Skeletal muscle tissue (tissue), 4 donors: ENCODE measurements around the gene MXD1. TPM values are rescaled to one million over a fixed set of nuclear protein-coding genes. Genes with fewer than 3 reads are reported as not detected.

ENCODE experiments used
- H3K27ac ChIP-seq: one replicate; pipeline ENCODE4 v1.7.0; 2013; ENCODE audit warnings: mild to moderate bottlenecking, low read depth, low read length, inconsistent platforms
- H3K27me3 ChIP-seq, 3 donors: one replicate each; pipeline ENCODE4 v1.7.0; 2013; ENCODE audit warnings: low read length in 3 of 3; ENCODE audit not compliant: control insufficient read depth in 3 of 3, insufficient read depth in 3 of 3
- H3K36me3 ChIP-seq, 3 donors: one replicate each; pipeline ENCODE4 v1.7.0; 2013; ENCODE audit warnings: low read length in 3 of 3; ENCODE audit not compliant: control insufficient read depth in 3 of 3, insufficient read depth in 3 of 3
- H3K4me1 ChIP-seq, 3 donors: one replicate each; pipeline ENCODE4 v1.7.0; 2013; ENCODE audit warnings: low read length in 3 of 3, mild to moderate bottlenecking in 3 of 3; ENCODE audit not compliant: control insufficient read depth in 3 of 3, insufficient read depth in 3 of 3
- H3K4me3 ChIP-seq, 3 donors: one replicate each; pipeline ENCODE4 v1.7.0; 2013; ENCODE audit warnings: low read length in 3 of 3
- H3K9ac ChIP-seq, 3 donors: one replicate each; pipeline ENCODE4 v1.7.0; 2013; ENCODE audit warnings: low read length in 3 of 3, mild to moderate bottlenecking in 3 of 3, moderate library complexity in 2 of 3, low read depth in 1 of 3
- H3K9me3 ChIP-seq, 3 donors: one replicate each; pipeline ENCODE4 v1.7.0; 2013; ENCODE audit warnings: low read length in 3 of 3; ENCODE audit not compliant: control insufficient read depth in 3 of 3
- total RNA-seq: library from RNA; depleted of rRNA; stranded (reverse); fragments of >200 nt; gene quantifications from one replicate; pipeline ENCODE4 v1.2.3, GENCODE V29; 2014
- donor health status: Osteomylitis.

Gene MXD1
- total RNA-seq, 1 donor from 2014 or later = 2.1 TPM

GRCh38 chr2:69961496-69961895 lies 46.6 kb downstream of the MXD1 start, which contains the start of gene ASPRV1:
Gene ASPRV1 (minus strand): TSS chr2:69961631. CDS start chr2:69961436, 195 bp downstream.
- Histone ChIP-seq H3K36me3 (no peaks in the 10 kb centered on the region), H3K27ac (no peak within 1 kb of the TSS), H3K4me1 (peaks cover 0 to 4% (median 2%) of the 10 kb centered on the region in 3 donors), H3K27me3 (peaks cover 0 to 4% (median 3%) of the 10 kb centered on the region in 3 donors), H3K4me3 (no peak within 1 kb of the TSS), H3K9me3 (no peaks in the 10 kb centered on the region), H3K9ac (no peak within 1 kb of the TSS)

- Histone ChIP-seq H3K36me3 (no peaks in the 10 kb centered on the region), H3K4me1 (peaks cover 0 to 4% (median 2%) of the 10 kb centered on the region in 3 donors), H3K9ac (no peak overlapping the region), H3K4me3 (no peak overlapping the region), H3K27ac (no peak overlapping the region), H3K27me3 (peaks cover 0 to 4% (median 3%) of the 10 kb centered on the region in 3 donors), H3K9me3 (no peaks in the 10 kb centered on the region)
These were observed 48.2 kb downstream of the MXD1 start for GRCh38 chr2:69962986-69963730.

GRCh38 chr2:69964353-69964841 lies 49.5 kb downstream of the MXD1 start:
- peaks cover 0 to 4% (median 0%) of the 10 kb centered on the region in 3 donors for H3K27me3 ChIP-seq
- no peak overlapping the region for H3K9ac ChIP-seq
- no peaks in the 10 kb centered on the region for H3K36me3 ChIP-seq
- H3K4me3 ChIP-seq = no peak overlapping the region
- peaks cover 0 to 4% (median 2%) of the 10 kb centered on the region in 3 donors for H3K4me1 ChIP-seq
- no peak overlapping the region for H3K27ac ChIP-seq
- no peaks in the 10 kb centered on the region for H3K9me3 ChIP-seq

- H3K36me3 ChIP-seq = no peaks in the 10 kb centered on the region
- H3K4me3 ChIP-seq = no peak overlapping the region
- H3K9ac ChIP-seq = no peak overlapping the region
- H3K27me3 ChIP-seq = no peaks in the 10 kb centered on the region
- no peak overlapping the region for H3K27ac ChIP-seq
- peaks cover 0 to 4% (median 2%) of the 10 kb centered on the region in 3 donors for H3K4me1 ChIP-seq
- no peaks in the 10 kb centered on the region for H3K9me3 ChIP-seq
These were observed 51.0 kb downstream of the MXD1 start for GRCh38 chr2:69965756-69966445.

GRCh38 chr2:69966496-69966895 lies 51.6 kb downstream of the MXD1 start:
- Histone ChIP-seq H3K36me3 (no peaks in the 10 kb centered on the region), H3K9ac (no peak overlapping the region), H3K9me3 (no peaks in the 10 kb centered on the region), H3K27me3 (no peaks in the 10 kb centered on the region), H3K4me1 (peaks cover 0 to 4% (median 2%) of the 10 kb centered on the region in 3 donors), H3K4me3 (no peak overlapping the region), H3K27ac (no peak overlapping the region)

- Histone ChIP-seq H3K4me1 (peaks cover 0 to 4% (median 2%) of the 10 kb centered on the region in 3 donors), H3K9me3 (no peaks in the 10 kb centered on the region), H3K27ac (no peak overlapping the region), H3K4me3 (no peak overlapping the region), H3K9ac (no peak overlapping the region), H3K36me3 (no peaks in the 10 kb centered on the region), H3K27me3 (no peaks in the 10 kb centered on the region)
These were observed 53.7 kb downstream of the MXD1 start for GRCh38 chr2:69968609-69969008.

- H3K9me3 ChIP-seq = no peaks in the 10 kb centered on the region
- H3K4me1 ChIP-seq = peaks cover 0 to 4% (median 2%) of the 10 kb centered on the region in 3 donors
- no peak overlapping the region for H3K27ac ChIP-seq
- H3K27me3 ChIP-seq = no peaks in the 10 kb centered on the region
- no peaks in the 10 kb centered on the region for H3K36me3 ChIP-seq
- H3K9ac ChIP-seq = no peak overlapping the region
- H3K4me3 ChIP-seq = no peak overlapping the region
These were observed 54.4 kb downstream of the MXD1 start for GRCh38 chr2:69969126-69969983.

GRCh38 chr2:69969991-69970390 lies 55.1 kb downstream of the MXD1 start:
- Histone ChIP-seq H3K36me3 (no peaks in the 10 kb centered on the region), H3K4me3 (no peak overlapping the region), H3K9me3 (no peaks in the 10 kb centered on the region), H3K27ac (no peak overlapping the region), H3K27me3 (no peaks in the 10 kb centered on the region), H3K4me1 (no peaks in the 10 kb centered on the region), H3K9ac (no peak overlapping the region)

- Histone ChIP-seq H3K27ac (no peak overlapping the region), H3K9me3 (no peaks in the 10 kb centered on the region), H3K4me1 (no peaks in the 10 kb centered on the region), H3K27me3 (no peaks in the 10 kb centered on the region), H3K4me3 (no peak overlapping the region), H3K9ac (no peak overlapping the region), H3K36me3 (no peaks in the 10 kb centered on the region)
These were observed 57.9 kb downstream of the MXD1 start for GRCh38 chr2:69972822-69973221.
